Endothelial cell of umbilical vein (primary cell): Measurements from ENCODE around the gene FBXL17. TPM values are rescaled to one million over a fixed set of nuclear protein-coding genes. Genes with fewer than 3 reads are reported as not detected.
"Not testable (repeated sequence)": the region's sequence is repeated elsewhere in the genome, so short reads cannot be mapped to it uniquely, and the experiment has no call there.

Experiments
- BruUV-seq: library from RNA; stranded (reverse); fragments of 400-500 nt; replicated peaks from 2 replicates; lab custom pipeline; 2021; lab: Mats Ljungman, UMichigan
- CTCF ChIA-PET: fragments of 300-600, 350-600 bp; sonication (Branson Sonifier 250); formaldehyde crosslinking; loops from one replicate; lab custom pipeline; 2021; ENCODE audit warnings: antibody characterized with exemption, inconsistent platforms; lab: Charles Lee
- POLR2A ChIA-PET: fragments of 300-600, 350-600 bp; sonication (Branson Sonifier 250); formaldehyde crosslinking; loops from one replicate; lab custom pipeline; 2021; ENCODE audit warnings: antibody characterized with exemption, inconsistent platforms; lab: Charles Lee
- DNase-seq: peaks from one replicate; pipeline ENCODE4 v3.0.0-alpha.2; 2011; ENCODE audit warnings: low read depth, low spot score
- FAIRE-seq: peaks from 2 replicates; lab custom pipeline; 2011; peaks lifted over from hg19 to GRCh38; lab: Jason Lieb, UNC
- H2AFZ ChIP-seq: 2 replicates; pipeline ENCODE4 v1.6.0; 2012; ENCODE audit warnings: low read depth, low read length, control low read depth, inconsistent platforms
- H3K27ac ChIP-seq: 2 replicates; pipeline ENCODE4 v1.5.1; 2011; ENCODE audit warnings: low read depth, mild to moderate bottlenecking, control low read depth, low read length, moderate library complexity; ENCODE audit not compliant: insufficient read depth
- H3K27me3 ChIP-seq, 2 experiments: 2 replicates each; pipeline versions ENCODE4 v1.6.0 to v1.6.1; 2011; ENCODE audit warnings: low read length in 2 of 2, mixed read lengths in 1 of 2; ENCODE audit not compliant: control insufficient read depth in 2 of 2, insufficient read depth in 2 of 2
- H3K36me3 ChIP-seq, 2 experiments: 2 replicates in 1 of 2; 3 replicates in 1 of 2; pipeline ENCODE4 v1.5.1; 2011; ENCODE audit warnings: low read length in 2 of 2, mild to moderate bottlenecking in 1 of 2, moderate library complexity in 1 of 2; ENCODE audit not compliant: control insufficient read depth in 2 of 2, insufficient read depth in 2 of 2; ENCODE audit errors: extremely low read depth in 1 of 2
- H3K4me1 ChIP-seq: 3 replicates; pipeline ENCODE4 v1.5.1; 2011; ENCODE audit warnings: mild to moderate bottlenecking, low read length; ENCODE audit not compliant: control insufficient read depth, insufficient read depth; ENCODE audit errors: extremely low read depth
- H3K4me2 ChIP-seq: 2 replicates; pipeline ENCODE4 v1.6.1; 2011; ENCODE audit warnings: low read length, control low read depth, mixed read lengths; ENCODE audit not compliant: insufficient read depth
- H3K4me3 ChIP-seq, 3 experiments: fragments of 200-600 bp in 1 of 3; sonication (generic), shearing (Covaris generic) in 1 of 3; replicated peaks in 1 of 3; 2 replicates each; pipeline ENCODE4 v1.5.1; 2011 to 2016; ENCODE audit warnings: control low read depth in 3 of 3, low read length in 3 of 3, mild to moderate bottlenecking in 2 of 3, inconsistent platforms in 1 of 3, low read depth in 1 of 3, moderate library complexity in 1 of 3; ENCODE audit not compliant: insufficient read depth in 1 of 3
- H3K79me2 ChIP-seq: 2 replicates; pipeline ENCODE4 v1.6.0; 2012; ENCODE audit warnings: low read length, inconsistent platforms; ENCODE audit not compliant: control insufficient read depth, insufficient read depth
- H3K9ac ChIP-seq: replicated peaks from 2 replicates; pipeline ENCODE3; 2011; ENCODE audit warnings: low read length, control low read depth; ENCODE audit not compliant: insufficient read depth; ENCODE audit errors: extremely low read depth
- H3K9me1 ChIP-seq: replicated peaks from 3 replicates; pipeline ENCODE4 v1.6.0; 2011; ENCODE audit warnings: mild to moderate bottlenecking, low read length; ENCODE audit not compliant: control insufficient read depth, insufficient read depth; ENCODE audit errors: extremely low read depth
- H3K9me3 ChIP-seq: replicated peaks from 2 replicates; pipeline ENCODE4 v1.5.1; 2012; ENCODE audit warnings: low read length, inconsistent platforms; ENCODE audit not compliant: control insufficient read depth, insufficient read depth
- H4K20me1 ChIP-seq: replicated peaks from 2 replicates; pipeline ENCODE3; 2011; ENCODE audit warnings: mild to moderate bottlenecking, low read length; ENCODE audit not compliant: control insufficient read depth, insufficient read depth; ENCODE audit errors: extremely low read depth
- EZH2 ChIP-seq: IDR thresholded peaks from 2 replicates; pipeline ENCODE4 v1.6.1; 2012; ENCODE audit warnings: borderline replicate concordance, low read depth, mild to moderate bottlenecking, moderate library complexity, low read length, inconsistent platforms; ENCODE audit not compliant: severe bottlenecking
- FOS ChIP-seq: IDR thresholded peaks from 2 replicates; pipeline ENCODE4 v1.6.1; 2011; ENCODE audit warnings: mild to moderate bottlenecking, low read length, moderate library complexity, borderline replicate concordance; ENCODE audit not compliant: insufficient read depth
- GATA2 ChIP-seq: IDR thresholded peaks from 2 replicates; pipeline ENCODE4 v1.7.0; 2011; ENCODE audit warnings: low read depth, mild to moderate bottlenecking, moderate library complexity, mixed read lengths, low read length; ENCODE audit not compliant: insufficient read length, insufficient read depth
- JUN ChIP-seq: IDR thresholded peaks from 2 replicates; pipeline ENCODE4 v1.6.1; 2011; ENCODE audit warnings: borderline replicate concordance, low read depth; ENCODE audit not compliant: insufficient read length, insufficient read depth
- MYC ChIP-seq: IDR thresholded peaks from one replicate; pipeline ENCODE4 v1.6.1; 2011; ENCODE audit warnings: mild to moderate bottlenecking, low read depth, low read length
- POLR2A ChIP-seq: IDR thresholded peaks from 2 replicates; pipeline ENCODE4 v1.6.1; 2012; ENCODE audit warnings: low read depth, mild to moderate bottlenecking, control low read depth, low read length
- POLR2AphosphoS5 ChIP-seq: IDR thresholded peaks from 2 replicates; pipeline ENCODE4 v1.6.1; 2012; ENCODE audit warnings: low read depth, mild to moderate bottlenecking, control low read depth, low read length, moderate library complexity; ENCODE audit not compliant: insufficient read depth
- dilution Hi-C: fragments of 300-500 bp; cut with MboI; formaldehyde crosslinking; loops from one replicate; pipeline ENCODE4 v1.15.0; 2019; ENCODE audit warnings: low sequenced_read_pairs; ENCODE audit not compliant: extremely low pct_ligation_motif_present
- intact Hi-C: fragments of 100-400 bp; cut with micrococcal nuclease; formaldehyde crosslinking; loops from one replicate; pipeline ENCODE4 v1.10.0; 2022
- polyA plus RNA-seq, 4 experiments: library from polyadenylated mRNA; depleted of rRNA in 3 of 4; stranded (reverse) in 3 of 4; unstranded in 1 of 4; fragments of >200 nt; gene quantifications; 2 replicates each; pipeline versions ENCODE4 v1.2.1 to v1.2.3, GENCODE V29; 2011 to 2012; ENCODE audit warnings: missing spikeins in 1 of 4
- total RNA-seq: library from RNA; stranded (reverse); gene quantifications from 2 replicates; pipeline ENCODE4 v1.2.3, GENCODE V29; 2021
- TF ChIP-seq, protein P1 (sequence below), 2 donors: IDR thresholded peaks; 1 replicate in 1 of 2; 2 replicates in 1 of 2; pipeline ENCODE4 v1.5.1; 2011; ENCODE audit warnings: low read length in 2 of 2, mild to moderate bottlenecking in 2 of 2, moderate library complexity in 2 of 2, control low read depth in 1 of 2, inconsistent platforms in 1 of 2, low read depth in 1 of 2; ENCODE audit not compliant: insufficient read depth in 1 of 2; ENCODE audit errors: extremely low read depth in 1 of 2
- TF ChIP-seq, protein P2 (sequence below): IDR thresholded peaks from 2 replicates; pipeline ENCODE4 v1.6.1; 2011; ENCODE audit not compliant: insufficient read depth, insufficient read length

FBXL17 gene
- total and polyA plus RNA-seq, 2 donors (not counting 3 experiments of a cell fraction or from before 2014, with no cell fraction given), result 2.7 to 8.8 TPM

DNA sequence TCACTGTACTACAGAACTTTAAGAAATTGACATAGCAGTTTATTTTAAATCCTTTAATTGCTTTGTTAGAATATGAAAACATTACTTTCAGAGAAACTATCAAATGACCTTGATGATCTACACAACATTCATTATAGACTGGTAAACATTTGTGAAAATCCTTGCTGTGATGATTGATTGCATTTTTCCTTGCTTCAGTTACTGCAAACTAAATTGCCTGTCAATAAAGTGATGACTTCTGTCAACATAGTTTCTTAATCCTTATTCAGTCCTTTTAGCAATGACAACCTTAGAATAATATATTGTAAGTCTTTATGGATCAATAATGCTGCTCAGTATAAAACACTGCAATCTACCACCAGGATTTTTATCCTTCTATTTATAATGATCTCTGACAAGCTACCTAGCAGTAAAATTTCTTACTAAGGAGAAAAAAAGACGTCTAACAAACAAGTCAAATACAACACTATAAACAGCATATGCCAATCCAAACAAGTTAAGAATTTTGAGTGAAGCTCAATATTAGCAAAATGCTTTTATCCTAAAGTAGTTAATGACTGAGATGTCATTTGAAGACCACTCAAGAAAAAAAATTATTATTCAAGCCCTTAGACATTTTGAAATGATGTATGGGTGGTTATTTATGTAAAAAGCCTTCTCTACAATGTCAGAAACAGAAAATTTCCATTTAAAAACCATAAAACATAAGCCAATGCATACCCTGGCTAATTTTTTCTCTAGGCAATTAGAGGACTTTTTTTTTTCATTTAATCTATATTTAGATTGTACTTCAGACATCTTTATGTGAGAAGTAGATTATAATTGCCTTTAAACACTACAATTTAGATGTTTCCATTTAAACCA, 105.5 kb downstream of the FBXL17 start:
- Histone ChIP-seq H3K79me2 (no peaks in the 10 kb centered on the region), H3K4me1 (no peaks in the 10 kb centered on the region), H3K9me3 (no peaks in the 10 kb centered on the region), H4K20me1 (no peaks in the 10 kb centered on the region), H3K36me3 (no peaks in the 10 kb centered on the region), H3K9ac (no peak overlapping the region), H3K9me1 (no peaks in the 10 kb centered on the region), H3K27me3 (no peaks in the 10 kb centered on the region), H3K4me2 (no peak overlapping the region), H3K4me3 (no peak overlapping the region), H2AFZ (no peak overlapping the region), H3K27ac (no peak overlapping the region)
- no peak for DNase-seq
- no TSS peak for BruUV-seq
- CTCF ChIA-PET, result interaction anchor here (3.4 kb wide), 1 partner anchor 16 kb away, joined by 14 read pairs; no protein-coding TSS in a partner anchor
- POLR2A ChIA-PET, result no interaction called here
- dilution Hi-C loops, result no loop called here
- no peak for FAIRE-seq
- intact Hi-C loops, result no loop called here
- TF ChIP-seq, protein P1, sequence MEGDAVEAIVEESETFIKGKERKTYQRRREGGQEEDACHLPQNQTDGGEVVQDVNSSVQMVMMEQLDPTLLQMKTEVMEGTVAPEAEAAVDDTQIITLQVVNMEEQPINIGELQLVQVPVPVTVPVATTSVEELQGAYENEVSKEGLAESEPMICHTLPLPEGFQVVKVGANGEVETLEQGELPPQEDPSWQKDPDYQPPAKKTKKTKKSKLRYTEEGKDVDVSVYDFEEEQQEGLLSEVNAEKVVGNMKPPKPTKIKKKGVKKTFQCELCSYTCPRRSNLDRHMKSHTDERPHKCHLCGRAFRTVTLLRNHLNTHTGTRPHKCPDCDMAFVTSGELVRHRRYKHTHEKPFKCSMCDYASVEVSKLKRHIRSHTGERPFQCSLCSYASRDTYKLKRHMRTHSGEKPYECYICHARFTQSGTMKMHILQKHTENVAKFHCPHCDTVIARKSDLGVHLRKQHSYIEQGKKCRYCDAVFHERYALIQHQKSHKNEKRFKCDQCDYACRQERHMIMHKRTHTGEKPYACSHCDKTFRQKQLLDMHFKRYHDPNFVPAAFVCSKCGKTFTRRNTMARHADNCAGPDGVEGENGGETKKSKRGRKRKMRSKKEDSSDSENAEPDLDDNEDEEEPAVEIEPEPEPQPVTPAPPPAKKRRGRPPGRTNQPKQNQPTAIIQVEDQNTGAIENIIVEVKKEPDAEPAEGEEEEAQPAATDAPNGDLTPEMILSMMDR (IDR thresholded peaks at IDR 0.05; ENCODE audit: extremely low read depth in 1 of 2, insufficient read depth in 1 of 2, low read depth in 1 of 2, low read length in 2 of 2), result no peak
- TF ChIP-seq GATA2 (no peak), MYC (no peak), POLR2A (no peak), FOS (no peak), EZH2 (no peak), JUN (no peak), POLR2AphosphoS5 (no peak)
- TF ChIP-seq, protein P2, sequence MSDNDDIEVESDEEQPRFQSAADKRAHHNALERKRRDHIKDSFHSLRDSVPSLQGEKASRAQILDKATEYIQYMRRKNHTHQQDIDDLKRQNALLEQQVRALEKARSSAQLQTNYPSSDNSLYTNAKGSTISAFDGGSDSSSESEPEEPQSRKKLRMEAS, result no peak

DNA sequence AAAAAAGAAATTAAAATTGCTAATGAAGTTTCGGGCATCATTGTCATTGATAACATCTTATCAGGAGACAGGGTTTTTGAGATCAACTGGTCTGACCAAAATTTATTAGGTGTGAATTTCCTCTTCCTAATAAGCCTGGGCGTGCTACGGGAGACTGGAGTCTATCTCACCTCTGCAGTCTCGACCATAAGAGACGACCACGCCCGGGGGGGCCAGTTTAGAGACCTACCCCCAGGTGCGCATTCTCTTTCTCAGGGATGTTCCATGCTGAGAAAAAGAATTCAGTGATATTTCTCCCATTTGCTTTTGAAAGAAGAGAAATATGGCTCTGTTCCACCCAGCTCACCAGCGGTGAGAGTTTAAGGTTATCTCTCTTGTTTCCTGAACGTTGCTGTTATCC, 107.8 kb downstream of the FBXL17 start:
- H4K20me1 ChIP-seq, H3K4me3 ChIP-seq, H2AFZ ChIP-seq, dilution Hi-C loops, POLR2A ChIA-PET, H3K36me3 ChIP-seq, H3K9me1 ChIP-seq, H3K4me1 ChIP-seq, intact Hi-C loops, H3K9ac ChIP-seq, DNase-seq, FAIRE-seq, H3K27me3 ChIP-seq, CTCF ChIA-PET, H3K79me2 ChIP-seq, BruUV-seq, H3K27ac ChIP-seq, H3K4me2 ChIP-seq, H3K9me3 ChIP-seq: not testable (repeated sequence)
